ENCODE data around the gene C1orf226.

Gene C1orf226

DNA sequence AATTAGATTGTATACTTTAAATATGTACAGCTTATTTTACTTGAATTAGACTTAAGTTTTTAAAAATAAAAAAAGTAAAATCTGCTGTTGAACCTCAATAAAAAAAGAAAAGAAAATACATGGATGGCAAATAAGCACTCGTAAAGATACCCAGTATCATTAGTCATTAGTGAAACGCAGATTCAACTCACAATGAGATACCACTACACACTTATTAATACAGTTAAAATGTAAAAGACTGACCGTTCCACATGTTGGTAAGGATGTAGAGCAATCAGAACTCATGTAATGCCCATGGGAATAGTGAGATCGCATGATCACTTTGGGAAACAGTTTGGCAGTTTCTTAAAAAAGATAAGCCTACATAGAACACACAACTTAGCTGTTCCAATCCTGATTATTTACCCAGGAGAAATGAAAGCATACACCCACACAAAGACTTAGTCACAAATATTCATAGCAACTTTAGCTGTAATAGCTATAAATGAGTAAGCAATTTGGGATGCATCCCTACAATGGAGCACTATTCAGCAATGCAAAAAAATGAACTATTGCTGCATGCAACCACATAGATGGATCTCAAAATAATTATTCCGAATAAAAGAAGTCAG lies 23.1 kb downstream of the C1orf226 start:
- Histone ChIP-seq H3K4me2 (ENCODE audit: insufficient read depth, low read length) (no peak overlapping the region), H2AFZ (ENCODE audit: low read depth, low read length) (no peak overlapping the region)
- DNase-seq: no peak

DNA sequence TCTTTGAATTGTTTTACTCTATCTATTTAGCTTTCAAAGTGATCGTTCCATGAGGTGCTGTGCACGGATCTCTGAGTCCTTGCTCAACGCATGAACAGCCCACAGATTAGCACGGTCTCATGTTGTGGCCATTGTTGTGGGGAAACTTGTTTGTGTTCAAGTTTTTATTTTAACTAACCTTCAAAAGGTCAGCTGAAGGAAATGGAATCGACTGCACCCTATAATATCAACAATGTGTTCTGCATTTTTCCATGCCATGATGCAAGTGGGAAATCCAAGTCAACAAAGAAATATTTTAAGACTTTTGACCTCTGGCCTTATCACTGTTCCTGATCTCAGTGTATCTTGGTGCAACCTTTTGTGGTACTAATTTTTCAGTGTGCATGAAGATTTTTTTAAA lies 24.3 kb downstream of the C1orf226 start:
- H3K36me3 ChIP-seq (ENCODE audit: insufficient read depth, low read length): no peaks in the 10 kb centered on the region
- H3K4me1 ChIP-seq (ENCODE audit: insufficient read depth, low read length): no peaks in the 10 kb centered on the region

More for the DNA sequence above, 23.1 kb downstream of the C1orf226 start:
- H3K9me3 ChIP-seq (ENCODE audit: insufficient read depth, low read length, severe bottlenecking): no peaks in the 10 kb centered on the region
- H3K79me2 ChIP-seq (ENCODE audit: insufficient read depth, low read length): no peaks in the 10 kb centered on the region
- no peaks in the 10 kb centered on the region for H4K20me1 ChIP-seq (ENCODE audit: insufficient read depth, low read length)
- no peaks in the 10 kb centered on the region for H3K36me3 ChIP-seq (ENCODE audit: insufficient read depth, low read length)
- no peak overlapping the region for H3K9ac ChIP-seq (ENCODE audit: low read depth, low read length)
- no peak overlapping the region for H3K4me3 ChIP-seq (ENCODE audit: low read depth in 1 of 2, low read length in 2 of 2)
- H3K27me3 ChIP-seq (ENCODE audit: insufficient read depth, low read length, poor library complexity): peaks cover 12% of the 10 kb centered on the region
- H3K4me1 ChIP-seq (ENCODE audit: insufficient read depth, low read length): no peaks in the 10 kb centered on the region
- no peak overlapping the region for H3K27ac ChIP-seq (ENCODE audit: low read length)
- TF ChIP-seq EZH2 (IDR thresholded peaks at IDR 0.05; ENCODE audit: borderline replicate concordance, low read depth, low read length, severe bottlenecking): no peak
- TF ChIP-seq, protein P1, sequence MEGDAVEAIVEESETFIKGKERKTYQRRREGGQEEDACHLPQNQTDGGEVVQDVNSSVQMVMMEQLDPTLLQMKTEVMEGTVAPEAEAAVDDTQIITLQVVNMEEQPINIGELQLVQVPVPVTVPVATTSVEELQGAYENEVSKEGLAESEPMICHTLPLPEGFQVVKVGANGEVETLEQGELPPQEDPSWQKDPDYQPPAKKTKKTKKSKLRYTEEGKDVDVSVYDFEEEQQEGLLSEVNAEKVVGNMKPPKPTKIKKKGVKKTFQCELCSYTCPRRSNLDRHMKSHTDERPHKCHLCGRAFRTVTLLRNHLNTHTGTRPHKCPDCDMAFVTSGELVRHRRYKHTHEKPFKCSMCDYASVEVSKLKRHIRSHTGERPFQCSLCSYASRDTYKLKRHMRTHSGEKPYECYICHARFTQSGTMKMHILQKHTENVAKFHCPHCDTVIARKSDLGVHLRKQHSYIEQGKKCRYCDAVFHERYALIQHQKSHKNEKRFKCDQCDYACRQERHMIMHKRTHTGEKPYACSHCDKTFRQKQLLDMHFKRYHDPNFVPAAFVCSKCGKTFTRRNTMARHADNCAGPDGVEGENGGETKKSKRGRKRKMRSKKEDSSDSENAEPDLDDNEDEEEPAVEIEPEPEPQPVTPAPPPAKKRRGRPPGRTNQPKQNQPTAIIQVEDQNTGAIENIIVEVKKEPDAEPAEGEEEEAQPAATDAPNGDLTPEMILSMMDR (IDR thresholded peaks at IDR 0.05; ENCODE audit: borderline replicate concordance, extremely low read depth, low read length, poor library complexity, severe bottlenecking): no peak
- ATAC-seq (ENCODE audit: insufficient read depth, low read depth): no peak

DNA sequence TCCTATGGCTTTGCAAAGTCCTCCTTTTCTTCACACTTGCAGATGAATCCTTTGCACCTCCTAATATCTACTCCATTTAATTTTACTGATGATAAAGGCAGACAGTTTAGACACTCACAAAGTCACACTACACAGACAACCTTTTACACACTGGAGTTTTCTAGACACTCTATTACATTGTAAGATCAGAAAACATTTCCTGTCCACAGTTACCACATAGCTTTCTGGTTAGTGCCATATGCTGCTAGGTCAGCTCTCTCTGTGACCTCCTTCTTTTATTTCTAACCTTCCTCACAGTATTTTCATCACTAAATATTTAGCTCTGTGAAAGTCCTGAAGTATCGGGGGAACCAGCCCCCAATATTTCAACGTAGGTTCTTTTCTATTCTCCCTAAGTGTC lies 25.3 kb downstream of the C1orf226 start:
- no peak overlapping the region for H3K4me3 ChIP-seq (ENCODE audit: low read depth in 1 of 2, low read length in 2 of 2)
- H4K20me1 ChIP-seq (ENCODE audit: insufficient read depth, low read length): no peaks in the 10 kb centered on the region
- no peaks in the 10 kb centered on the region for H3K79me2 ChIP-seq (ENCODE audit: insufficient read depth, low read length)
- TF ChIP-seq, protein P1 (IDR thresholded peaks at IDR 0.05; ENCODE audit: borderline replicate concordance, extremely low read depth, low read length, poor library complexity, severe bottlenecking): no peak
- no peak for TF ChIP-seq EZH2 (IDR thresholded peaks at IDR 0.05; ENCODE audit: borderline replicate concordance, low read depth, low read length, severe bottlenecking)
- H3K27me3 ChIP-seq (ENCODE audit: insufficient read depth, low read length, poor library complexity): peaks cover 17% of the 10 kb centered on the region
- no peaks in the 10 kb centered on the region for H3K4me1 ChIP-seq (ENCODE audit: insufficient read depth, low read length)
- no peak overlapping the region for H3K9ac ChIP-seq (ENCODE audit: low read depth, low read length)
- H3K4me2 ChIP-seq (ENCODE audit: insufficient read depth, low read length): no peak overlapping the region
- no peaks in the 10 kb centered on the region for H3K9me3 ChIP-seq (ENCODE audit: insufficient read depth, low read length, severe bottlenecking)
- no peak overlapping the region for H3K27ac ChIP-seq (ENCODE audit: low read length)
- ATAC-seq (ENCODE audit: insufficient read depth, low read depth) (no peak), DNase-seq (no peak)
- H2AFZ ChIP-seq (ENCODE audit: low read depth, low read length): no peak overlapping the region
- no peaks in the 10 kb centered on the region for H3K36me3 ChIP-seq (ENCODE audit: insufficient read depth, low read length)

More for the DNA sequence above, 24.3 kb downstream of the C1orf226 start:
- ATAC-seq (ENCODE audit: insufficient read depth, low read depth): no peak
- TF ChIP-seq, protein P1 (IDR thresholded peaks at IDR 0.05; ENCODE audit: borderline replicate concordance, extremely low read depth, low read length, poor library complexity, severe bottlenecking): no peak
- no peak for TF ChIP-seq EZH2 (IDR thresholded peaks at IDR 0.05; ENCODE audit: borderline replicate concordance, low read depth, low read length, severe bottlenecking)
- no peak for DNase-seq
- Histone ChIP-seq H3K9me3 (ENCODE audit: insufficient read depth, low read length, severe bottlenecking) (no peaks in the 10 kb centered on the region), H3K4me2 (ENCODE audit: insufficient read depth, low read length) (no peak overlapping the region), H3K27ac (ENCODE audit: low read length) (no peak overlapping the region), H4K20me1 (ENCODE audit: insufficient read depth, low read length) (no peaks in the 10 kb centered on the region), H3K79me2 (ENCODE audit: insufficient read depth, low read length) (no peaks in the 10 kb centered on the region), H3K27me3 (ENCODE audit: insufficient read depth, low read length, poor library complexity) (peaks cover 12% of the 10 kb centered on the region), H2AFZ (ENCODE audit: low read depth, low read length) (no peak overlapping the region), H3K9ac (ENCODE audit: low read depth, low read length) (no peak overlapping the region), H3K4me3 (ENCODE audit: low read depth in 1 of 2, low read length in 2 of 2) (no peak overlapping the region)
